Measurements from ENCODE around the gene ECPAS.

DNA sequence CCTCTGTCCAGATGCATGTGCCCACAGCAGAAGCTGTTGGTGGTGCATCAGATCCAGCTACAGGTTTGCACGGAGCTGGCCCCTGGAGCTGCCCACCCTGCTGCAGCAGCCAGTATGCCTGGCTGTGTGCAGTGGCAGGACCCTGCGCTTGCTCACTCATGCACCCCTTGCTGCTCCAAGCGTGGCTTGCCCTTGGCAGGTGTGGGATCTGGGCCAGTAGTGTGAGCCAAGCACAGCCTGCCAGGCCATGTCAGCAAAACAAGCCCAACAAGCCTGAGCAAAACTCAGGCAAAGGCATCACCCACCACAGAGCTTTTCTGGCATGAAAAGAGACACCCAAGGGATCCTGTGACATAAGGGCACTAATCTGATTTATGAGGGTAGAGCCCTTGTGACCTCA is 18.3 kb upstream of the ECPAS start:
- TF ChIP-seq CTCF (IDR thresholded peaks at IDR 0.05; ENCODE audit: insufficient read depth, low read depth, low read length) (no peak), EZH2 (IDR thresholded peaks at IDR 0.05; ENCODE audit: insufficient read depth, low read length) (no peak)

All from astrocyte (in vitro differentiated cells and primary cell).